ENCODE data around the gene EIF2B2.

GRCh38 chr14:75041613-75042012 lies 38.9 kb downstream of the EIF2B2 start:
- TF ChIP-seq POLR2A (IDR thresholded peaks at IDR 0.05) (no peak), CTCF (IDR thresholded peaks at IDR 0.05) (no peak)

All from body of pancreas (tissue), 4 donors.